ENCODE data around the gene RANBP17. TPM values are rescaled to one million over a fixed set of nuclear protein-coding genes. Genes with fewer than 3 reads are reported as not detected.

Gene RANBP17
- total RNA-seq, 2 experiments from 2014 or later = 0.13 TPM; not detected in 1

DNA sequence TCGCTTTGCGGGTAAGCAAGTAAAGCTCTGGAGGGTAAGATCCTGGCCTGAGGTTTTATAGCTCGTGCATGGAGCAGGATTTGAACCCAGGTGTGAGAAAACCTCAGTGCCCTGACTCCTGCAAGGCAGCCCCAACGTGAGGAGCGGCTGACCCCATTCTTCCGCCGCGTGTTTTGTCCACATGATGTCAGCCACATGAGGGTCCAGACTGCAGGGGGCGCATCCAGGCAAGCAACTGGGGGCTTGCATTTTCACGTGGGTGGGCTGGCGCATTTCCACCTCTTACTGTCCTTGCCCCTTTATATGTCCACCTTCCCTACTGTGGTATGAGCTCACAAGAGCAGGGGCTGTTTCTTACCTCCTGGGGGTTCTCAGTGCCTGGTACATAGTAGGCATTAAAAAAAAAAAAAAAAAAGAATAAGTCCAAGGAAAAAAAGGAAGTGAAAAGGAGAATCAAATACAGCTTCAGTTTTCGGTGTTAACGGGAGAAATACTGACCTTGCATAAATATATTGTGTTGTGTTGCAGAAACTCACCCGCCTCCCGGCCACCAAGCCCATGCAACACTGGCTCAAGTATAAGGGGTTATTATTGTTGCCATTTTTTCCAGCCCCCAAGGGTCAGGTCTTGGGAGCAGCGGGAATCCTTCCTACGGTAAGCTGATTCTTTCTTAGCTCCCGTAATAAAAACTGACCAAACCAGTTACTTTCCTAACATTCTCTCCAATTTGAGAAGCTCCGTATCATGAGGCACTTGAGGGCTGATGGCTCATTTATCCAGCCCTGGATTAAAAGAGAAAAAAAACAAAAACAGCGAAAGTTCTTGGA, 462.2 kb downstream of the RANBP17 start:
- peaks cover 42% of the 10 kb centered on the region for H3K27me3 Mint-ChIP-seq (ENCODE audit: low read depth)
- CTCF ChIA-PET = interaction anchor here (2.1 to 2.3 kb wide), 2 partner anchors 18 to 117 kb away, joined by 4 to 6 read pairs; no protein-coding TSS in a partner anchor
- POLR2A ChIA-PET = no interaction called here
- no peak overlapping the region for H3K4me3 Mint-ChIP-seq
- no peaks in the 10 kb centered on the region for H3K9me3 Mint-ChIP-seq (ENCODE audit: insufficient read depth)
- H3K36me3 Mint-ChIP-seq (ENCODE audit: low read depth) = no peaks in the 10 kb centered on the region
- ATAC-seq = no peak
- DNase-seq = no peak
- no peaks in the 10 kb centered on the region for H3K4me1 Mint-ChIP-seq (ENCODE audit: low read depth)
- H3K27ac Mint-ChIP-seq = no peak overlapping the region

DNA sequence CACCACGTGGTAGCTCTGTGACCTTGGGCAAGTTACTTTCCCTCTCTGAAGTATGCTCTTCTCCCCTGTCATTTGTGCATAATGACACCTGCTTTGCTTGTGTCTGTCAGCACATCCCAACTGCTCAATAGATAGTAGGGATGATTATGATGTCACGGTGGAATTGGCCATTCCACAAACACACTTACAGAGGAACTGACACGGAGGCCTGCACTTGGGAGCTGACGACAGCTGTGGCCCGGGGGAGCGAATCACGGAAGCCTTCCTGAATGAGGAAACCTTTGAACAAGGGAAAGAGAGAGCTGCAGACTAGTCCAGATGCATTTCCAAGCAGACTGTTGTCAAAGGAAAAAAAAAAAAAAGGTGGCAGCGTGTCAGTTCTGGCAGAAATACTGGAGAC, 468.2 kb downstream of the RANBP17 start:
- CTCF ChIA-PET = no interaction called here
- ATAC-seq = no peak
- POLR2A ChIA-PET = interaction anchor here (0.6 kb wide), 1 partner anchor 37 kb away, joined by 3 read pairs; no protein-coding TSS in a partner anchor

DNA sequence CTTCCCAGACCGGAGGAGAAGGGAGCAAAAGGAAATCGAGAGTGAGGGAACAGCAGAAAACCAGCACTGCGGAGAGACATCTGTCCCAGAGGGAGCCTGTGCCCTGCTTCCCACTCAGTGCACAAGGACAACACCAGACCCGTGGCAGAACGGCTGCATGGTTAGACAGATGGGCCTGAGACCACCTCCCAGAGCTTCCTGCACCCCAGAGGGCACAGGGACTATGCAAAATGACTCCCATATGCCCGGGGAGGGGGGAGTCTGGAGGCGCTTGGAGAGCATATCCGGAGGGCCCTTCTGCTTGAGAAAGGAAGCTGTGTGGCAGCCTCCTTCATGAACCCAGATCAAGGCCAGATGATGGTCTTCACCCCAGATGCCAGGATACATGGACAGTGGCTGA, 473.8 kb downstream of the RANBP17 start:
- no peaks in the 10 kb centered on the region for H3K9me3 Mint-ChIP-seq (ENCODE audit: insufficient read depth)
- peaks cover 35% of the 10 kb centered on the region for H3K27me3 Mint-ChIP-seq (ENCODE audit: low read depth)
- no peak for DNase-seq
- no peak for ATAC-seq
- H3K4me3 Mint-ChIP-seq = no peak overlapping the region
- no peaks in the 10 kb centered on the region for H3K36me3 Mint-ChIP-seq (ENCODE audit: low read depth)
- no peak overlapping the region for H3K27ac Mint-ChIP-seq
- H3K4me1 Mint-ChIP-seq (ENCODE audit: low read depth) = peaks cover 8% of the 10 kb centered on the region
- ChIA-PET CTCF (interaction anchor here (2.9 kb wide), 1 partner anchor 128 kb away, joined by 16 read pairs; no protein-coding TSS in a partner anchor), POLR2A (no interaction called here)

More for the DNA sequence above, 468.2 kb downstream of the RANBP17 start:
- Mint-ChIP-seq H3K4me1 (ENCODE audit: low read depth) (no peaks in the 10 kb centered on the region), H3K9me3 (ENCODE audit: insufficient read depth) (no peaks in the 10 kb centered on the region), H3K27me3 (ENCODE audit: low read depth) (peaks cover 23% of the 10 kb centered on the region), H3K36me3 (ENCODE audit: low read depth) (no peaks in the 10 kb centered on the region), H3K27ac (no peak overlapping the region), H3K4me3 (no peak overlapping the region)
- no peak for DNase-seq

DNA sequence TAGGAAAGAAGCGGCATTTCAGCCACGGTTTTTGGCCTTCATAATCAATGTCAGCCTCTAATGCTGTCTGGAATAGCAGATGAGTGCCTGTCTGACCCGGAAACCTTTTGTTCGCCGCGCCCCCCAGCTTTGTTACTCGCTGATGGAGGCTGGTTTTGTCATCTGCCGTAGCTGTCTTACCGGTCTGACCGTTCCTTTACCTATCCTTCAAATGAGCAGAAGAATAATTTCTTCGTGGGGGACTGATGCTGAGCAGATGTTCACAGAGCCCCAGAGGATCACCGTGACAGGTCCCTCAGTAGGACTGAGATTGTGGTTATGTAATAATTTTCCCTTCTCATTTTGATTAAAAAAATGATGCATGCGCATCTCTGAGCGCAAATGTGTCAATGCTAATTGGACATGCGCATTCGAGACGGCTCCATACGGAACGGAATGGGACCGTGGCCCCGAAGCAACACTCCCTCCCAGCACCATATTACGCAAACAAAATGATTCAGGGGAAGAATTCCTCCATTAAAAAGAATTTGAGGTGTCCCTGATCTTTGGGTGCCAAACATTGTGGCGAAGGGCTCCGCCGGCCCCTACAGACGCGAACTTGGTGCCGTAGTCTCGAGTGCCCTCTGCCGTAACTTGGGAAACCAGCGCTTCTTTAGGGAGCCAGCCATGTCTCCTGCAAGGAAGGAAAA, 474.8 kb downstream of the RANBP17 start:
- Mint-ChIP-seq H3K4me3 (peak overlapping the region; percentile 60), H3K9me3 (ENCODE audit: insufficient read depth) (no peaks in the 10 kb centered on the region), H3K4me1 (ENCODE audit: low read depth) (peaks cover 8% of the 10 kb centered on the region), H3K27ac (no peak overlapping the region), H3K36me3 (ENCODE audit: low read depth) (no peaks in the 10 kb centered on the region), H3K27me3 (ENCODE audit: low read depth) (peaks cover 35% of the 10 kb centered on the region)
- peak; percentile 74 for ATAC-seq
- peak; percentile 54 for DNase-seq
- POLR2A ChIA-PET = no interaction called here
- CTCF ChIA-PET = interaction anchor here (0.8 to 8.8 kb wide), 4 partner anchors 127 to 132 kb away, joined by 3 to 76 read pairs (median 10); no protein-coding TSS in a partner anchor

DNA sequence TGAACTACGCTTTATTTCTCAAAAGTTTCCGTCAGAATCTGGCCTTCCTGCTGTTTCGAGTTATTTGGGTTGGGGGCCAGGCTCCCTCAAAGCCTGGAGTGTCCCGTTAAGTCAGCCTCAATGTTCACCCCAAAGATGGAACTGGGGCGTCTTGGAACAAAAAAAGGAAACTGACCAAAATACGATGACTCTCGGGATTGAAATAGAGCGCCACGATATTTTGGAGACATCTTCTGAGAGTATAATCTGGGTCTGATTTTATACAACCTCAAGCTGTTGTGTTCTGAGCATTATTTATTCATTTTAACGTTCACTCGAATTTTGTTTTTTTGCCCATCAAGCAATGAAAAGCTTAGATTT, 475.4 kb downstream of the RANBP17 start:
- H3K4me1 Mint-ChIP-seq (ENCODE audit: low read depth) = peaks cover 8% of the 10 kb centered on the region
- no peaks in the 10 kb centered on the region for H3K36me3 Mint-ChIP-seq (ENCODE audit: low read depth)
- no peaks in the 10 kb centered on the region for H3K9me3 Mint-ChIP-seq (ENCODE audit: insufficient read depth)
- POLR2A ChIA-PET = no interaction called here
- H3K4me3 Mint-ChIP-seq = peak overlapping the region; percentile 60
- no peak overlapping the region for H3K27ac Mint-ChIP-seq
- H3K27me3 Mint-ChIP-seq (ENCODE audit: low read depth) = peaks cover 35% of the 10 kb centered on the region
- DNase-seq = no peak
- CTCF ChIA-PET = interaction anchor here (8.8 kb wide), 1 partner anchor 131 kb away, joined by 76 read pairs; no protein-coding TSS in a partner anchor
- no peak for ATAC-seq

DNA sequence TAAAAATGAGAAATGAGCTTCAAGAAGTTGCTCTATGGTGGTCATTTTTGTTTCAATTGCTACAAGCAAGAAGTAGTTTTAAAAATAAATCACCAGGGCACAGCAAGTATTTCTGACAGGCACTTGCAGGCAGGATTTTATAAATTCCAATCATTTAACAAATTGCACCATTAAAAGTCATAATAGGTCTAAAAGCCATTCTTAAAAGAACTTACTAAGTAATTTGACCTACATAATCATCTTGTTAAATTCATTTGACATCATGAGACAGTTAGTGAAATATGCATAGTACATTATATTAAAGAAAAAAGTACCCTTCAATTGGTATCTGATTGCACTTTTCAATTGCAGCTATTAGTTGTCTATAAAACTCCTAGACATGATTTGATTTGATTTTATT, 478.2 kb downstream of the RANBP17 start:
- no peak for DNase-seq
- H3K4me3 Mint-ChIP-seq = no peak overlapping the region
- no peak overlapping the region for H3K27ac Mint-ChIP-seq
- ChIA-PET POLR2A (no interaction called here), CTCF (interaction anchor here (8.8 kb wide), 1 partner anchor 134 kb away, joined by 76 read pairs; no protein-coding TSS in a partner anchor)
- H3K9me3 Mint-ChIP-seq (ENCODE audit: insufficient read depth) = no peaks in the 10 kb centered on the region
- H3K27me3 Mint-ChIP-seq (ENCODE audit: low read depth) = peaks cover 30% of the 10 kb centered on the region
- no peak for ATAC-seq
- peaks cover 8% of the 10 kb centered on the region for H3K4me1 Mint-ChIP-seq (ENCODE audit: low read depth)
- H3K36me3 Mint-ChIP-seq (ENCODE audit: low read depth) = no peaks in the 10 kb centered on the region

DNA sequence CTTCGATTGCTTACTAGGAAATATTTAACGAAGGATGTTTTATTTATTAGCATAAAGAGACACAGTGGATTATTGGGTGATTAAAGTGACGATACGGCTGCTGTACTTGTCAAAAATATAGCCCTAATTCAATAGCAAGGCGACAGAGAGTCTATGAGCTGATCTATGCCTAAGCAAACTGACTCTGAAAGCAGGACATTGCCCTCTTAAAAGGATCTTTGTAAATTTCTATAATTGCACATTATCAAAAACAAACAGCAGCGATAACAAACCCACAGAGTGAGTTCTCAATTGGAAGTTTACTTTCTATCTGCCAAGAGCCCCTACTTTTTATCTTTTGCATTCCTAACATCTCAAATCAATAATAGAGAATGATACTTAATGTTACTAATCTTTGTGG, 478.7 kb downstream of the RANBP17 start:
- Mint-ChIP-seq H3K36me3 (ENCODE audit: low read depth) (no peaks in the 10 kb centered on the region), H3K4me1 (ENCODE audit: low read depth) (peaks cover 8% of the 10 kb centered on the region), H3K9me3 (ENCODE audit: insufficient read depth) (no peaks in the 10 kb centered on the region), H3K27ac (no peak overlapping the region), H3K27me3 (ENCODE audit: low read depth) (peaks cover 28% of the 10 kb centered on the region), H3K4me3 (no peak overlapping the region)
- no peak for ATAC-seq
- ChIA-PET POLR2A (no interaction called here), CTCF (interaction anchor here (8.8 kb wide), 1 partner anchor 134 kb away, joined by 76 read pairs; no protein-coding TSS in a partner anchor)
- DNase-seq = no peak

DNA sequence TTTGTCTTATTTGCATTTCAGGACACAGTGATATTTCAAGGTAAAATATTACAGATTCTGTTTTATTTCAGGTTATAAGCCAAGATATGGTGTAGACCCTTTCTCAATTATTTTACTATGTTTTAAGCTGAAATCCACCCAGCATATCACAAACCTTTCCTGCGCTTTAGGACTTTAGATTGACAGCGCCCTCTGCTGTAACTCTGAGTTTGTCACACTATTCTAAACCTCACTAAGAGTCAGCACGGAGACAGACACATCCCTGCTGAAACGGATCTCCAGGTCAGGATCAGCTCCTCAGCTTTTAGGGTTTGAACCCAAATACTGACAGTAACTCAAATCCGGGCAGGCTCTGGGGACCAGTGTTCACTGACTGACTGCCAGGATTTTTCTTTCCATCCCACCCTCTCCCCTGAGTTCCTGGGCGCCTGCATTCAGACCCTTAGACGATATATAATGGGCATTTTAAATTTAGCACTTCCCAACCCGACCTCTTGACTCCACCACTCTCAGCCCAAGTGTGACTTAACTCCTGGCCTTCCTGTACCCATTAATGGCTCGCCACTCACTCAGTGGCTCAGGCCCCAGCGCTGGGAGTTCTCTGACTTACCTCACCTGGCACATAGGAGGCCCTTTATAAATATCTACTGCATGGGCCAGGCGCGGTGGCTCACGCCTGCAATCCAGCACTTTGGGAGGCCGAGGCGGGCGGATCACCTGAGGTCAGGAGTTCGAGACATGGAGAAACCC, 480.7 kb downstream of the RANBP17 start:
- H3K9me3 Mint-ChIP-seq (ENCODE audit: insufficient read depth) = no peaks in the 10 kb centered on the region
- DNase-seq (peak; percentile 68), ATAC-seq (peak; percentile 71)
- H3K27ac Mint-ChIP-seq = no peak overlapping the region
- ChIA-PET CTCF (interaction anchor here (0.7 to 8.8 kb wide), 12 partner anchors 9 to 136 kb away, joined by 3 to 76 read pairs (median 4); no protein-coding TSS in a partner anchor), POLR2A (no interaction called here)
- H3K36me3 Mint-ChIP-seq (ENCODE audit: low read depth) = no peaks in the 10 kb centered on the region
- H3K4me3 Mint-ChIP-seq = no peak overlapping the region
- no peaks in the 10 kb centered on the region for H3K4me1 Mint-ChIP-seq (ENCODE audit: low read depth)
- H3K27me3 Mint-ChIP-seq (ENCODE audit: low read depth) = peaks cover 11% of the 10 kb centered on the region

DNA sequence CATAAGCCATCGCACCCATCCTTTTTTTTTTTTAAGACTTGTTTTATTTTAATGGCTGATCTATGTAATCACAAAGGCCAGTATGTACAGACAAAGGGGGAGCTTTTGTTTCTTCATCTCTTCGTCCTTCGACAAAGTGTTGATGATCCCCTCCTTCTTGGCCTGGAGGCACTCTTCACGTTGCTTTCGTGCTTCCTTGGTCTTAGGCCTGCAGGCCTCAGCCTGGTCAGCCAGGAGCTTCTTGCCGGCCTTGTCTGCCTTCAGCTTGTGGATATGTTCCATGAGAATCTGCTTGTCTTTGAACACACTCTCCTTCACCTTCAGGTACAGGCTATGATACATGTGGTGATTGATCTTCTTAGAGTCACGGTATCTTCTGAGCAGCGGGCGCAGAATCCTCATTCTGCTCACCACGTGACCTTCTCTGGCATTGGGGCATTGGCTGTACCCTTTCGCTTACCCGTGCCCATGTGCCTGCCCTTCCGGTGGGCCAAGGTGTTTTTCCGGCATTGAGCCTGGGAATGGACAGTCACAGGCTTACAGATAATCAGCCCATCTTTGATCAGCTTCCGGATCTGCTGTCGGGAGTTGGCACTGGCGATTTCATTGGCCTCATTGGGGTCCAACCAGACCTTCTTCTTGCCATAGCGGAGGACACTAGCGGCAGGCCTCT, 483.3 kb downstream of the RANBP17 start:
- CTCF ChIA-PET = interaction anchor here (8.8 kb wide), 1 partner anchor 139 kb away, joined by 76 read pairs; no protein-coding TSS in a partner anchor
- Mint-ChIP-seq H3K27ac (no peak overlapping the region), H3K4me1 (ENCODE audit: low read depth) (no peaks in the 10 kb centered on the region), H3K9me3 (ENCODE audit: insufficient read depth) (no peaks in the 10 kb centered on the region), H3K27me3 (ENCODE audit: low read depth) (peaks cover 5% of the 10 kb centered on the region), H3K4me3 (no peak overlapping the region), H3K36me3 (ENCODE audit: low read depth) (no peaks in the 10 kb centered on the region)
- POLR2A ChIA-PET = no interaction called here
- no peak for ATAC-seq
- no peak for DNase-seq

Measured in activated CD8-positive, alpha-beta T cell treated with anti-CD3 and anti-CD28 coated beads, Interleukin-2, amount 10 ng/mL, durations not matched to agents 7 days and 5 days (primary cell).